GM19099 (cell line): ENCODE measurements around the gene PRKCE.

ENCODE experiments used
- POLR2A ChIP-seq: IDR thresholded peaks from 3 replicates; pipeline ENCODE4 v1.6.1; 2011; ENCODE audit warnings: low read depth; ENCODE audit not compliant: insufficient read length; ENCODE audit errors: extremely low read depth

PRKCE gene

DNA sequence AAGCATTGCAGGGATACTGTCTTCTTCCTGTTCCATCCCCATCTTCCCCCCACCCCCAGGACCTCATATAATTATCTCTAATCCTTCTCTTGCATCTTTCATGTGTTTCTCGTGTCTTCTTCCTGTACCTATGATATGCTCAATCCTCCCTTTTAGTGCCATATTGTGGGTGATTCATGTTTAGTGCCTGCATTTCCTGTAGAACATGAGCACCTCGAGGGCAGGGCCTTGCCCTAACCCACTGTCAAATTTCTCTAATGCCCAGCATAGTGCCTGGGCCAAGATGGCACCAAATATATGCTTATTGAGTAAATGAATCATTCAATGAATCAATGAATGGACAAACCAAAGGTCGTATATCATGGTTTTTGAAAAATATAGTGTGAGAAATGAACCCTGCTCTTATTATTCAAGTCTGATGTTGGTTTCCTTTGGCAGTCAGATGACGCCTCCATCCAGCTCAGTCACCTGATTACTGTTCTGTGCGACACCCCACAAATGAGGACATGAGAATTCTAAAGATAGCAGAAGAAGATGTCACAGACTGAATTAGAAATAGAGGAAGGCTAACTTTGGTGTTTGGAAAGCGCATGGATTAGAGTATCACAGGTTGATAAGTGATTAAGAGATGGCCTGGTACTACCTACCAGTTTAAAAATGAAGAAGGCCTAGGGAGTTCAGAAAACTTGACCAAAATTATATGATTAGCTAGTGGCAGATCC lies 278.4 kb downstream of the PRKCE start:
- TF ChIP-seq POLR2A, result no peak

- TF ChIP-seq POLR2A, result no peak
Observed at GRCh38 chr2:45930396-45930792, 278.9 kb downstream of the PRKCE start.

DNA sequence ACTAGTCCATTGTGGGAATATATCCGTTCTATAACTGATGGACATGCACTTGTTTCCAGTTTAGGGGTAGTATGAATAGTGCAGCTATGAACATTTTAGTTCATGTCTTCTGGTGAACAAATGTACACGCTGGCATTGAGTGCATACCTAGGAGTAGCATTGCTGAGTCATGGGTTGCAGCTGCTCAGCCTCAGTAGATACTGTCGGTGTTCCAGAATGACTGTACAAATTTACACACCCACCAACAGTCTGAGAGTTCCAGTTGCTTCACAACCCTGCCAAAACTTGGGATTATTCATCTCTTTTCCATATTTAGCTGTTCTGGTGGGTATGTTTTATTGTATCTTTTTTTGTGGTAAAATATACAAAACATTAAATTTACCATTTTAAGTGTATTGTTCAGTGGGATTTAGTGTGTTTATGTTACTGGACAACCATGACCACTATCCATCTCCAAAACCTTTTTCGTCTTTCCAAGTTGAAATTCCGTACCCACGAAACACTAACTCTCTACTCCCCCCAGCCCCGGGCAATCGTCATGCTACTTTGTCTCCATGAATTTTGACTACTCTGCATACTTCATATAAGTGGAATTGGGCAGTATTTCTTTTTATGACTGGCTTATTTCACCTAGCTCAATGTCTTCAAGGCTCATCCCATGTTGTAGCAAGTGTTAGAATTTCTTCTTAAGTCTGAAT lies 281.0 kb downstream of the PRKCE start:
- no peak for TF ChIP-seq POLR2A

- TF ChIP-seq POLR2A, result no peak
Observed at GRCh38 chr2:45935791-45936622, 284.5 kb downstream of the PRKCE start.

DNA sequence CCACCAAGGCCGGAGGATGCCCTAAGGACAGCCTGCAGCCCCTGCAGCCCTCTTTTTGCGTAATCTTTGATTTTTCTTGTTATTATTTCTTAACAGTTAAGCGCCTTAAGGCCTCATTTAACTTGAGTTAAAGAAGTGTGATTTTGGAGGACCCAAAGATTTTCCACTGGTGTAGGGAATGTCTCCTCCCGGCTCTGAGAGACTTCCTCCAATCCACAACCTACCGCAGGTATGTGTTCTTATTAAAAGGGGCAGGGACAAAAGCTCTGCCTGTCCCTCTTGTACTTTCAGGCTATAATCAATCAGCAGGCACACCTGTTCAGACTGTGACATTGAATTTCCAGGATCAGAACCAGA lies 285.1 kb downstream of the PRKCE start:
- TF ChIP-seq POLR2A, result no peak

DNA sequence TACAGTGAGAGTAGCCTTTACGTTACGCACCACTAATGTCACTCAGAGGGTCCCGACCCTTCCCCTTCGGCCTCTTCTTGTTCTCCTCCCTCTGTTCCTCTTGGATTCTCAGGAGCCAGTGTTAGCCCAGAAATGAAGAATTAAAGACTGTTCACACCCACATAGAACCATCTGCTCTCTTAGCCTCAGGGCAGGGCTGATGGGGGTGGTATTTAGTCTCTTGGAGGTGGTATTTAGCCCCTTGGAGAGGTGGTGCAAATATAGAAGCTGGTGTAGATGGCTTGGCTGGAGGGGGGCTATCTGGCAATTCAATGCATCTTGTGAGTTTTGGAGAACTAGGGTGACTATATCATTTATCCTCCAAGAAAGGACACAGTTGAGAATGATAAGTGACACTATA lies 286.5 kb downstream of the PRKCE start:
- no peak for TF ChIP-seq POLR2A

DNA sequence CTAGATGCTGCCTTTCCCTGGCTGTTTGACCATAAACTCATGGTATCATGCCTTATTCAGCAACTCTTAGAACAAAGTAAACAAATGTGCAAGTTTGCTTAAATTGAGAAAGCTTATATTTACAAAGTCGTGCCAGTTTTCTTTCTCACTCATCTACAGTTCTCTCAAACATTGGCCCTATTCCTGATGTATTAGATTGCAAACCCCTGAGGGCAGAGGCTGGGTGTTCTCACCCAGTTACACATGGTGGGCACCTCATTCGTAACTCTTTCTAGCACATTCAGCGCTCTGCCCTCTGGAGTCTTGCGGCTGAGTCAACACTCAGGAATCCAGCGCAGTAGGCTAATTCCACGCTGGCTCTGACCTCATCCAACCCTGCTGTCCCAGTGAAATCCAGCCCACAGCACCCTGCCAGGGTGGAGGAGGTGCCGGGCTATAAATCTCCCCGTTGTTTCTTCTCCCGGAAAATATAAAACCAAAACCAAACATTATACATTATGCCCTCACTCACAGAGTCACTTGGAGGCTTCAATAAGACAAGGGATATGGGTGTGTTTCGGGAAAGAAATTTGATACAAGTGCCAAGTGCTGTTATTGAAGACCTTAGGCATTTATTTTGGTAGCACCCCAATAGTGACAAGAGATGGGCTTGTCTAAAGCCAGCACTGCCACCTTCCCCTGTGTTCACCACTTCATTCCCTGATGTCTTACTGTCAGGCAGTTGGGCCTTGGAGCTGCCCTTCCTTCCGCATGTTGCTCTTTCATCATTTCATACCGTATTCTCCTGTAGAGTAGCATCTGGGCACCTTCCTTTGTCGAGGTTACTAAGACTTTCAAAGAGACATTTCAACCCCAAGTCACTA lies 287.4 kb downstream of the PRKCE start:
- TF ChIP-seq POLR2A, result no peak

DNA sequence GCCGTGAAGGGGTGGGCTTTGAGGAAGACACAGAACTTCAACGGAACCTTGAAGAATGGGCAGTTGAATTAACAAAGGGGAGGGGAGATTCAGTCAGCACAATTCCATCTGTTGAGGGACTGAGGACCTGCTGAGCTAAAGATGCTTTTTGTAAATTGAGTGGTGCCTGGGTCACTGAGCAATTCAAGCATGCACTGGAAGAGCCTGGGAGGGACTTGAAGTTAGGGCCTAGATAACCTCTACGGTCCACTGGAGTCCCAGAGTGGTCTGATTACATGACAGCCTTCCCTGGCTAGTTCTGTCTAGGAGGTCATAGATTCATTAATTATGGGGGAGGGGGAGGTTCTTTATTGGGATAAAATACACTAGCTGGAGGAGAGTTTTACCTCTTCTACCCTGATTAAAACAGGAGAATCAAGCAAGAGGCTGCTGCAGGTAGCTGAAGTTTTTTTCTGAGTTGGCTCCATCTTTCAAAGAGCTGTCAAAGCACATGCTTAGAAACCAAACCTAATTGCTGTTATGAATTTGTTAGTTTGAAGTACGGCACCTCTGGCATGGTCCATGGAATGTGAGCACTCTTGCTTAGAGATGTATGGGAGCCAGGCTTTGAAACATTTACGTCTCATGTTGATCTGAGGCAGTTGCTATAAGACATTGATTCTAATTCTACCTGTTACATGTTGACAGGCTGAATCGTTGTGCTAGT lies 290.2 kb downstream of the PRKCE start:
- no peak for TF ChIP-seq POLR2A

DNA sequence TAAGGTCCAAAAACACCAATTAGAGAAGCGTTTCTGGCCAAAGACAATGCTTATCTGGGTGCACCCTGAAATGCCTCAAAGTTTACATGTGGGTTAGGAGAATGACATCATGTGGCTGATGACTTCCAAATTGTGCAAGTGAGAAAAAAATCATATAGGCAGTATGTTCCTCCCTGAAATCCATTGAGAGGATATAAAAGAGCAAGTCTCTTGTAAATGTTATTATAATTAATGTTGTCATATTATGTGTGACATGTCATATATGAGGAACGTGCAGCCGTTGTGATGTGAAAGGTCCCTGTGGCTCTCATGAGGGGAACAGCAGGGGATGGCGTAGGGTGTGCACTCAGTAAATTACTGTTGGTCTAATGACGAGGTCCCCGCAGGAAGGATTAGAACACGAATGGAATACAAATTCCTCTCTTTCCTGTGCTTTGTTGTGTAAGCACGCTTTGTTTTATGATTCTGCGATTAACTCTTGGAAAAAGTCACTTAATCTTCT lies 290.8 kb downstream of the PRKCE start:
- no peak for TF ChIP-seq POLR2A

DNA sequence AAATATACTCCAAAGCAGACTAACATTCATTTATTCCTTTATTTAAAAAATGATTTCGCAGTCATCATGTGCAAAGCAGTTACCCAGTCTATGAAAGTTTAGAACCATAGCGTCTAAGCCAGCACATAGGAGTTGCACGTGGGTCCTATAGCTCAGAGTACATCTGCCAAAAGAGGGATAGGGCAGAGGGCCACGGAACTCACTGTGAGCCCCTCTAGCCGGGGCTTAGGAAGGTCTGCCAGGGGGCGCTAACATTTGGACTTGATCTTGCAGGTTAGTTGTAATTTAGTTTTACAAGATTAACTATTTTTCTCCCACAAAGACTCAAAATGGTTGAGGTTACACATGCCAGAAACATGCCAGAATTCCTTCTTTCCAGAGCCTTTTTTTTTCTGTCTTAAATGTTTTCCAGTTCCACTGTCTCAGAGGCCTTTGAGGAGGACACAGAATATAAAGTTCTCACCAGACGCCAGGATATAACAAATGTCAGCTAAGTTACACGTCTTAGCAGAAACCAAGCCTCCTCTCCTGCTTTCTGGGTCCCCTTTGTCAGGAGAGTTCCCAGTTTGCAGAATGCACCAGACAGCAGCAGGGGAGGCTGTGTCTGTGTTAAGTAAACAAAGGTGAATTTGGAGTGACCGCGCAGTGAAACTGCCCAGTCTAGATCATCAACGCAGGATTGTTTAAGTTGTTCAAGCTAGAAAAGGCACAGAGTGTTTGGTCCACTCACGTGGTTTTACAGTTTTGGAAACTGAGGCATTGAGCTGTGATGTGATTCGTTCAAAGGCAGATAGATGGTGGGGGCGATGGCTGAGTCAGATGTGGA lies 292.0 kb downstream of the PRKCE start:
- no peak for TF ChIP-seq POLR2A

GRCh38 chr2:45944074-45944473 lies 292.6 kb downstream of the PRKCE start:
- TF ChIP-seq POLR2A, result no peak

- TF ChIP-seq POLR2A, result no peak
Observed at GRCh38 chr2:45945302-45945717, 293.8 kb downstream of the PRKCE start.

- no peak for TF ChIP-seq POLR2A
Observed at GRCh38 chr2:45946023-45946422, 294.5 kb downstream of the PRKCE start.
